HepG2 (cell line): ENCODE data around the gene FAM3B. TPM values are rescaled to one million over a fixed set of nuclear protein-coding genes. Genes with fewer than 3 reads are reported as not detected.
A peak's percentile ranks its signal among the peaks of the same experiment; 100 is the strongest.

ENCODE experiments used
- ARID4A ChIP-seq: sonication (generic); formaldehyde crosslinking; IDR thresholded peaks from 2 replicates; pipeline ENCODE4 v1.5.0; 2020; ENCODE audit warnings: mild to moderate bottlenecking, missing genetic modification reagents, borderline replicate concordance
- CBFB ChIP-seq: sonication (generic); formaldehyde crosslinking; IDR thresholded peaks from 2 replicates; pipeline ENCODE4 v1.4.0; 2020; ENCODE audit warnings: missing genetic modification reagents
- CREBL2 ChIP-seq: sonication (generic); formaldehyde crosslinking; IDR thresholded peaks from 2 replicates; pipeline ENCODE4 v1.8.1; 2023; ENCODE audit warnings: missing genetic modification reagents, mild to moderate bottlenecking, borderline replicate concordance
- EEA1 ChIP-seq: sonication (generic); formaldehyde crosslinking; IDR thresholded peaks from 2 replicates; pipeline ENCODE4 v1.5.1; 2020; ENCODE audit warnings: mild to moderate bottlenecking, missing genetic modification reagents, borderline replicate concordance
- ETS1 ChIP-seq: sonication (generic); formaldehyde crosslinking; IDR thresholded peaks from 2 replicates; pipeline ENCODE4 v1.4.0; 2020; ENCODE audit warnings: missing genetic modification reagents
- HMGXB4 ChIP-seq, 2 experiments: sonication (generic) in 1 of 2; formaldehyde crosslinking in 1 of 2; IDR thresholded peaks; 2 replicates each; pipeline versions ENCODE4 v1.4.0 to v1.6.1; 2018 to 2020; ENCODE audit warnings: missing genetic modification reagents in 2 of 2, borderline replicate concordance in 1 of 2, low read depth in 1 of 2, mild to moderate bottlenecking in 1 of 2, missing biosample characterization in 1 of 2
- PRDM15 ChIP-seq: sonication (generic); formaldehyde crosslinking; IDR thresholded peaks from 2 replicates; pipeline ENCODE4 v1.4.0; 2020; ENCODE audit warnings: missing genetic modification reagents
- SCMH1 ChIP-seq: sonication (generic); formaldehyde crosslinking; IDR thresholded peaks from 2 replicates; pipeline ENCODE4 v1.9.0; 2021; ENCODE audit warnings: missing genetic modification reagents, mild to moderate bottlenecking, borderline replicate concordance
- SMAD3 ChIP-seq: sonication (generic); formaldehyde crosslinking; IDR thresholded peaks from 2 replicates; pipeline ENCODE4 v1.4.0; 2020; ENCODE audit warnings: missing genetic modification reagents
- SSRP1 ChIP-seq: IDR thresholded peaks from 2 replicates; pipeline ENCODE4 v1.6.1; 2016; ENCODE audit warnings: control low read depth
- ZBTB8A ChIP-seq: sonication (generic); formaldehyde crosslinking; IDR thresholded peaks from 2 replicates; pipeline ENCODE4 v1.4.0; 2020; ENCODE audit warnings: mild to moderate bottlenecking, low read depth, missing genetic modification reagents, borderline replicate concordance
- ZNF253 ChIP-seq: sonication (generic); formaldehyde crosslinking; IDR thresholded peaks from 2 replicates; pipeline ENCODE4 v1.8.0; 2022; ENCODE audit warnings: mild to moderate bottlenecking, missing genetic modification reagents, borderline replicate concordance
- ZNF292 ChIP-seq: sonication (generic); formaldehyde crosslinking; IDR thresholded peaks from 2 replicates; pipeline ENCODE4 v1.8.1; 2022; ENCODE audit warnings: mild to moderate bottlenecking, low read depth, missing genetic modification reagents, borderline replicate concordance
- ZNF557 ChIP-seq: sonication (generic); formaldehyde crosslinking; IDR thresholded peaks from 2 replicates; pipeline ENCODE4 v1.4.0; 2020; ENCODE audit warnings: missing genetic modification reagents
- ZNF589 ChIP-seq: sonication (generic); formaldehyde crosslinking; conservative IDR thresholded peaks from 2 replicates; pipeline ENCODE4 v1.8.0; 2022; ENCODE audit warnings: mild to moderate bottlenecking, moderate library complexity, missing genetic modification reagents
- ZNF788 ChIP-seq: sonication (generic); formaldehyde crosslinking; IDR thresholded peaks from 2 replicates; pipeline ENCODE4 v1.5.0; 2020; ENCODE audit warnings: mild to moderate bottlenecking, missing genetic modification reagents, borderline replicate concordance
- polyA plus RNA-seq, 8 experiments: library from polyadenylated mRNA; depleted of rRNA in 3 of 8; stranded (reverse) in 7 of 8; unstranded in 1 of 8; fragments of >200 nt; fragmentation: Illumina TruSeq in 4 of 8; extraction: Trizol in 4 of 8; gene quantifications; 2 replicates each; pipeline versions ENCODE4 v1.2.1 to v1.2.3, GENCODE V29; 2011 to 2016; ENCODE audit warnings: low read depth in 4 of 8, missing spikeins in 1 of 8, mixed read lengths in 1 of 8; ENCODE audit not compliant: insufficient read depth in 1 of 8
- total RNA-seq, 5 experiments: library from RNA; depleted of rRNA; stranded (reverse); fragments of >200 nt; fragmentation: Illumina TruSeq; extraction: Trizol; gene quantifications; 2 replicates each; pipeline ENCODE4 v1.2.3, GENCODE V29; 2016; ENCODE audit warnings: low read depth in 1 of 5

The FAM3B gene
- total and polyA plus RNA-seq, 2 of the 13 experiments (the other 11 are each of a cell fraction or from before 2014, with no cell fraction given): 46.5 to 62.0 TPM

GRCh38 chr21:41322496-41323382 is 6.1 kb downstream of the FAM3B start (continued):
- TF ChIP-seq ARID4A (peak; percentile 56; the same call in 1 of the 2 replicates), ZNF589 (0 out of 2 replicates have a peak, but pooled peaks have one; percentile 21), ETS1 (CRISPR knock-in tag) (no peak), ZBTB8A (CRISPR knock-in tag) (no peak; the same call in 1 of the 2 replicates), SSRP1 (CRISPR knock-in tag) (no peak; the same call in 1 of the 2 replicates), ZNF557 (no peak), ZNF788 (CRISPR knock-in tag) (peak; percentile 67; the same call in 1 of the 2 replicates), ZNF253 (no peak), HMGXB4 (CRISPR knock-in tag; IDR thresholded peaks at IDR 0.05; ENCODE audit: borderline replicate concordance in 1 of 2, low read depth in 1 of 2) (0 out of 4 replicates have a peak, but pooled peaks of 1 of the 2 experiments have one; percentile 18), CREBL2 (no peak), CBFB (CRISPR knock-in tag) (peak; percentile 85), SMAD3 (CRISPR knock-in tag) (peak; percentile 75), EEA1 (peak; percentile 32; the same call in 1 of the 2 replicates), ZNF292 (CRISPR knock-in tag) (peak; percentile 91), SCMH1 (CRISPR knock-in tag) (no peak), PRDM15 (CRISPR knock-in tag) (no peak)
